Measurements from ENCODE around the gene ERO1B. TPM values are rescaled to one million over a fixed set of nuclear protein-coding genes. Genes with fewer than 3 reads are reported as not detected.

The ERO1B gene
- total RNA-seq, 1 experiment from 2014 or later, result 5.4 TPM

DNA sequence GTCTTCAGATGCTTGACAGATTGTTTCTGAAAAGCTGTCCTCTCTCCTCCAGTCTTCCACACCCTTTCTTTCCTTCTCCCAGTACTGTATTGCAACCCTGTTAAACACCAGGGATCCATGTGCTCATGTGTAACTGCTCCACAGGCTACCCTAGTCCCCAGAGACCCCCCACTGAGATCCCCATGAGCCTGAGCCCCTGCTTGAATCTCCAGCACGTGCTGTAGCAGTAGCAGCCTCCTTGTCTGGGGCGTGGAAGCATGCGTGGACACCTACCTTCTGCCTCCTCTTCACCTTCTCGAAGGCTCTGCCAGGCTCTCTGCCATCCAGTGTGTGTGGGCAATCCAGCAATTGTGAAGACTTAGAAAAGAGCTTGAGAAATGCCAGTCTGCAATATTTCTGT is 114.2 kb downstream of the ERO1B start:
- no peaks in the 10 kb centered on the region for H3K9me2 ChIP-seq (ENCODE audit: insufficient read depth)
- DNase-seq (ENCODE audit: low read depth, low spot score) (no peak), ATAC-seq (no peak)
- no peaks in the 10 kb centered on the region for H3K79me2 ChIP-seq (ENCODE audit: insufficient read depth, low read length)
- H3K27me3 ChIP-seq (ENCODE audit: insufficient read depth, low read length), result no peaks in the 10 kb centered on the region
- no TSS peak for BruUV-seq (replicated peaks)
- H3K9ac ChIP-seq (ENCODE audit: low read length), result no peak overlapping the region
- no peak overlapping the region for H2AFZ ChIP-seq (ENCODE audit: low read depth, low read length, poor library complexity, severe bottlenecking)
- ChIA-PET RAD21 (ENCODE audit: low non-redundant PET in 1 of 2, low total read pairs in 2 of 2, uncharacterized antibody in 2 of 2, unreplicated experiment in 2 of 2) (no interaction called here), CTCF (no interaction called here), POLR2A (no interaction called here)
- H4K20me1 ChIP-seq (ENCODE audit: insufficient read depth), result no peaks in the 10 kb centered on the region
- TF ChIP-seq POLR2AphosphoS5 (IDR thresholded peaks at IDR 0.05; ENCODE audit: low read depth, low read length) (no peak), POLR2A (IDR thresholded peaks at IDR 0.05; ENCODE audit: borderline replicate concordance, extremely low read depth, insufficient read depth, insufficient read length) (no peak), ZNF274 (IDR thresholded peaks at IDR 0.05; ENCODE audit: low read depth, low read length) (no peak), CEBPB (IDR thresholded peaks at IDR 0.05; ENCODE audit: low read depth) (no peak), TCF7L2 (IDR thresholded peaks at IDR 0.05; ENCODE audit: borderline replicate concordance, extremely low read depth, insufficient read depth, insufficient read length) (no peak), JUND (IDR thresholded peaks at IDR 0.05) (no peak), SP1 (IDR thresholded peaks at IDR 0.05; ENCODE audit: low read depth) (no peak)
- TF ChIP-seq, protein P1, sequence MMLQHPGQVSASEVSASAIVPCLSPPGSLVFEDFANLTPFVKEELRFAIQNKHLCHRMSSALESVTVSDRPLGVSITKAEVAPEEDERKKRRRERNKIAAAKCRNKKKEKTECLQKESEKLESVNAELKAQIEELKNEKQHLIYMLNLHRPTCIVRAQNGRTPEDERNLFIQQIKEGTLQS (IDR thresholded peaks at IDR 0.05), result no peak
- TF ChIP-seq, protein P2, sequence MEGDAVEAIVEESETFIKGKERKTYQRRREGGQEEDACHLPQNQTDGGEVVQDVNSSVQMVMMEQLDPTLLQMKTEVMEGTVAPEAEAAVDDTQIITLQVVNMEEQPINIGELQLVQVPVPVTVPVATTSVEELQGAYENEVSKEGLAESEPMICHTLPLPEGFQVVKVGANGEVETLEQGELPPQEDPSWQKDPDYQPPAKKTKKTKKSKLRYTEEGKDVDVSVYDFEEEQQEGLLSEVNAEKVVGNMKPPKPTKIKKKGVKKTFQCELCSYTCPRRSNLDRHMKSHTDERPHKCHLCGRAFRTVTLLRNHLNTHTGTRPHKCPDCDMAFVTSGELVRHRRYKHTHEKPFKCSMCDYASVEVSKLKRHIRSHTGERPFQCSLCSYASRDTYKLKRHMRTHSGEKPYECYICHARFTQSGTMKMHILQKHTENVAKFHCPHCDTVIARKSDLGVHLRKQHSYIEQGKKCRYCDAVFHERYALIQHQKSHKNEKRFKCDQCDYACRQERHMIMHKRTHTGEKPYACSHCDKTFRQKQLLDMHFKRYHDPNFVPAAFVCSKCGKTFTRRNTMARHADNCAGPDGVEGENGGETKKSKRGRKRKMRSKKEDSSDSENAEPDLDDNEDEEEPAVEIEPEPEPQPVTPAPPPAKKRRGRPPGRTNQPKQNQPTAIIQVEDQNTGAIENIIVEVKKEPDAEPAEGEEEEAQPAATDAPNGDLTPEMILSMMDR (IDR thresholded peaks at IDR 0.05 in 2 of 3, conservative IDR thresholded peaks at IDR 0.05 in 1 of 3; ENCODE audit: borderline replicate concordance in 1 of 3, insufficient read depth in 1 of 3, low read depth in 2 of 3, low read length in 2 of 3), result no peak
- TF ChIP-seq, protein P3, sequence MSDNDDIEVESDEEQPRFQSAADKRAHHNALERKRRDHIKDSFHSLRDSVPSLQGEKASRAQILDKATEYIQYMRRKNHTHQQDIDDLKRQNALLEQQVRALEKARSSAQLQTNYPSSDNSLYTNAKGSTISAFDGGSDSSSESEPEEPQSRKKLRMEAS (IDR thresholded peaks at IDR 0.05), result no peak
- H3K4me3 ChIP-seq (replicated peaks in 1 of 2; ENCODE audit: low read depth in 1 of 2, low read length in 2 of 2), result no peak overlapping the region
- no peaks in the 10 kb centered on the region for H3K36me3 ChIP-seq (ENCODE audit: control insufficient read depth in 1 of 2, insufficient read depth in 2 of 2, low read length in 2 of 2)
- no peak overlapping the region for H3K4me2 ChIP-seq (ENCODE audit: low read length)
- intact Hi-C loops (cut with micrococcal nuclease), result no loop called here
- no peaks in the 10 kb centered on the region for H3K9me3 ChIP-seq (ENCODE audit: control insufficient read depth in 1 of 2, insufficient read depth in 1 of 2, low read depth in 1 of 2, low read length in 2 of 2)
- H3K4me1 ChIP-seq (ENCODE audit: control insufficient read depth in 1 of 2, insufficient read depth in 2 of 2, low read length in 2 of 2), result no peaks in the 10 kb centered on the region
- no peak overlapping the region for H3K27ac ChIP-seq (ENCODE audit: low read depth, low read length)
